Measurements from ENCODE around the gene CEMIP. TPM values are rescaled to one million over a fixed set of nuclear protein-coding genes. Genes with fewer than 3 reads are reported as not detected.

The CEMIP gene
- total and polyA plus RNA-seq, 2 of the 8 experiments (the other 6 are each of a cell fraction or from before 2014, with no cell fraction given), result 0.11 to 0.60 TPM

DNA sequence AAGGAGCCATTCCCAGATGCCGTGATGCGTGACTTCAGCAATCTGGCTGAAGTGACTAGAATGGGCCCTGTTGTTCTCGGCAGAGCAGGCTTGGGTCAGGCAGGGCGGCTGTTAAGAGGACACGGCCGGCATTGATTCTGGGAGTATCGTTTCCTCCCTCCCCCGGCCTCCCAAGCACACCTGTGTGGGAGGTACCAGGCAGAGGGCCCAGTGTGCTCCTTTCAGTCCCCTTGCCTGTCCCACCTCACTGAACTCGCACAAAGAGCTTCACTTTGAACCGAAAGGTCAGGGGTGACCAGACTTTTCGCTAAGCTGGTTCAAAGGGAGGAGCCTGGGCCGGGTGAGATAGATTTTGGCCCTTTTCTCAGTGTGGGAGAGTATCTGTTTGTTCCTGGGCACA lies 92.7 kb downstream of the CEMIP start (continued):
- TF ChIP-seq EZH2 (IDR thresholded peaks at IDR 0.05; ENCODE audit: low read depth, low read length, severe bottlenecking) (no peak), SRF (IDR thresholded peaks at IDR 0.05; ENCODE audit: low read depth, low read length) (no peak), SAP30 (IDR thresholded peaks at IDR 0.05; ENCODE audit: insufficient read depth, insufficient replicate concordance, low read length) (no peak), RNF2 (IDR thresholded peaks at IDR 0.05; ENCODE audit: borderline replicate concordance, low read depth, low read length, missing control alignments, poor library complexity, severe bottlenecking) (no peak), CBX5 (IDR thresholded peaks at IDR 0.05; ENCODE audit: low read depth, low read length) (no peak), NRF1 (IDR thresholded peaks at IDR 0.05; ENCODE audit: low read depth, low read length) (no peak)
- TF ChIP-seq, protein P1, sequence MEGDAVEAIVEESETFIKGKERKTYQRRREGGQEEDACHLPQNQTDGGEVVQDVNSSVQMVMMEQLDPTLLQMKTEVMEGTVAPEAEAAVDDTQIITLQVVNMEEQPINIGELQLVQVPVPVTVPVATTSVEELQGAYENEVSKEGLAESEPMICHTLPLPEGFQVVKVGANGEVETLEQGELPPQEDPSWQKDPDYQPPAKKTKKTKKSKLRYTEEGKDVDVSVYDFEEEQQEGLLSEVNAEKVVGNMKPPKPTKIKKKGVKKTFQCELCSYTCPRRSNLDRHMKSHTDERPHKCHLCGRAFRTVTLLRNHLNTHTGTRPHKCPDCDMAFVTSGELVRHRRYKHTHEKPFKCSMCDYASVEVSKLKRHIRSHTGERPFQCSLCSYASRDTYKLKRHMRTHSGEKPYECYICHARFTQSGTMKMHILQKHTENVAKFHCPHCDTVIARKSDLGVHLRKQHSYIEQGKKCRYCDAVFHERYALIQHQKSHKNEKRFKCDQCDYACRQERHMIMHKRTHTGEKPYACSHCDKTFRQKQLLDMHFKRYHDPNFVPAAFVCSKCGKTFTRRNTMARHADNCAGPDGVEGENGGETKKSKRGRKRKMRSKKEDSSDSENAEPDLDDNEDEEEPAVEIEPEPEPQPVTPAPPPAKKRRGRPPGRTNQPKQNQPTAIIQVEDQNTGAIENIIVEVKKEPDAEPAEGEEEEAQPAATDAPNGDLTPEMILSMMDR (IDR thresholded peaks at IDR 0.05; ENCODE audit: control extremely low read depth in 1 of 3, insufficient read depth in 1 of 3, low read depth in 1 of 3, low read length in 3 of 3), result no peak
